Ovary (tissue), 9 donors: ENCODE data around the gene IRX4. TPM values are rescaled to one million over a fixed set of nuclear protein-coding genes. Genes with fewer than 3 reads are reported as not detected.

Experiments used
- DNase-seq, 5 donors: peaks; one replicate each; pipeline ENCODE4 v3.0.0-alpha.2; 2019 to 2020
- H3K27ac ChIP-seq, 2 donors: fragments of 200-600 bp; one replicate each; pipeline versions ENCODE4 v1.5.1 to v1.8.0; 2019 to 2022
- H3K27me3 ChIP-seq: fragments of 200-600 bp; one replicate; pipeline ENCODE4 v1.8.0; 2022
- H3K36me3 ChIP-seq: fragments of 200-600 bp; sonication (generic); one replicate; pipeline ENCODE4 v1.5.1; 2019
- H3K4me1 ChIP-seq: one replicate; pipeline ENCODE4 v1.8.1; 2013; ENCODE audit warnings: mild to moderate bottlenecking, moderate library complexity; ENCODE audit not compliant: insufficient read depth
- H3K4me3 ChIP-seq: fragments of 200-600 bp; sonication (generic); one replicate; pipeline ENCODE4 v1.5.1; 2017
- H3K9me3 ChIP-seq, 2 donors: fragments of 200-600 bp in 1 of 2; sonication (generic) in 1 of 2; one replicate each; pipeline versions ENCODE4 v1.5.1 to v1.8.1; 2013 to 2019; ENCODE audit warnings: mild to moderate bottlenecking in 1 of 2, moderate library complexity in 1 of 2
- CTCF ChIP-seq, 3 donors: fragments of 450-650 bp in 2 of 3; fragments of 200-600 bp in 1 of 3; IDR thresholded peaks; one replicate each; pipeline versions ENCODE4 v1.5.1 to v1.8.0; 2016 to 2022; ENCODE audit warnings: antibody characterized with exemption in 3 of 3, mild to moderate bottlenecking in 1 of 3
- EP300 ChIP-seq: sonication (generic); formaldehyde crosslinking; IDR thresholded peaks from one replicate; pipeline ENCODE4 v1.6.1; 2017; ENCODE audit warnings: antibody characterized with exemption
- POLR2A ChIP-seq: fragments of 450-650 bp; IDR thresholded peaks from one replicate; pipeline ENCODE4 v1.6.1; 2017; ENCODE audit warnings: antibody characterized with exemption, mild to moderate bottlenecking, moderate library complexity
- WGBS, 3 donors: extraction: QIAGEN DNeasy Blood & Tissue Kit in 1 of 3; methylation state at CpG; one replicate each; pipeline versions ENCODE4 v1.1.5 to v1.1.7; 2013 to 2017; 5-methylcytosine and 5-hydroxymethylcytosine counted together
- intact Hi-C, 4 donors: fragments of 100-400 bp; cut with DNase I; formaldehyde crosslinking; loops; one replicate each; pipeline versions ENCODE4 v1.11.0 to v1.15.1; 2022 to 2023
- polyA plus RNA-seq, 2 donors: library from polyadenylated mRNA; stranded (reverse); fragments of 200-250 nt in 1 of 2; fragments of 350-450 nt in 1 of 2; fragmentation: Illumina TruSeq in 1 of 2; extraction: RNeasy Lipid Tissue Mini Kit (QIAGEN cat#74804) in 1 of 2; gene quantifications; one replicate each; pipeline ENCODE4 v1.2.3, GENCODE V29; 2013 to 2014
- total RNA-seq, 7 donors: library from RNA; depleted of rRNA in 2 of 7; stranded (reverse); fragments of >200 nt in 2 of 7; fragmentation: NEBNext Ultra II Directional in 3 of 7; extraction: Animal tissue kit (Norgen Biotek cat#: 25700) in 3 of 7; gene quantifications; one replicate each; pipeline versions ENCODE4 v1.1.0 to v1.2.4, GENCODE V29; 2016 to 2023
- donor health status: DM: no; HTN: no; CAD: no; lungs with moderate emphysema.
- donor health status: DM: no; HTN: no; CAD: no.
- donor health status: Bipolar disorder and iron deficiency.
- donor health status: DM: yes; HTN: yes; CAD: no.
- donor health status: DM: no; HTN: no; CAD: no.
- donor health status: DM: yes; HTN: yes; CAD: no.

IRX4 gene
- total and polyA plus RNA-seq, 9 donors = 0.23 TPM; not detected in 8

DNA sequence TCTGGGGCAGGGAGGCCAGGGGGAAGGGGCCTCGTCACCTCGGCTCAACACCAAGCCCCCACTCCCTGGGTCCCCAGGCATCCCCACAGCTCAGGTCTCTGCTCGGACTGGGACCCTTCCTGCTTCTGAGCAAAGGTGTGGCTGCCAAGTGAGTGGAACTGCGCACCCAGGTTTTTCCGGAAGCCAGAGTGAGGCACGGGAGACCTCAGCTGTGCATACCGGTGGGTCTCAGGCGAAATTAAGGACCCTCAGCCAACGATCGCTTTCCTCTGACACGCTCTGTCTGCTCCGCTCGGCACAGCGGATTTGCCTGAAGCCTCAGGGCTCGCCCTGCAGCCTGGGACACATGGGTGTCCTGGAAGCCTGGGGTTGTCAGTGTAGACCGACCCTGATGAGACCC, 41.0 kb upstream of the IRX4 start:
- TF ChIP-seq EP300 (no peak), CTCF (IDR thresholded peaks at IDR 0.05) (no peak), POLR2A (no peak)
- Histone ChIP-seq H3K27ac (no peak overlapping the region), H3K4me1 (no peaks in the 10 kb centered on the region), H3K27me3 (no peaks in the 10 kb centered on the region), H3K36me3 (no peaks in the 10 kb centered on the region), H3K4me3 (no peak overlapping the region), H3K9me3 (no peaks in the 10 kb centered on the region)
- DNase-seq = no peak
- WGBS, 3 donors = 73 to 80% (median 79%) methylated on average over 16 of the region's 16 CpGs
- intact Hi-C loops = no loop called here

DNA sequence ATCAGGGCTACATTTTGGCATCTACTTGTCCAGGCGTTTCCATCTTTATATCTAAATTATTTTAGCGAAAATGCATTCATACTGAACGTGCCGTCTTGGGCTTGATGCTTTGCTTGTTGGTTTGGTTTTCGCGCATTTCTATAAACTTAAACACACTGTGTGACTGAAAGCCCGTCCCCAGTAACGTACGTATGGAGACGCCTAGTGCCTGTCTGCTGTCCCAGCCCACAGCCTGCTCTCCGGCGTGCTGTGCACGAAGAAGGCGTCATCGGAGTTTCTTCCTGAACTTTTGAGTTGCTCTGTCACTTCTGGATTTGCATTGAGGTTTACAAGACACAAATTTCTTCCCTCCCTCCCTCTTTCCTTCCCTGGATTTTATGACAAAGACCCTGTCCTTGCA, 40.6 kb upstream of the IRX4 start:
- no peak overlapping the region for H3K27ac ChIP-seq
- no peaks in the 10 kb centered on the region for H3K36me3 ChIP-seq
- no peak for DNase-seq
- no peaks in the 10 kb centered on the region for H3K4me1 ChIP-seq
- intact Hi-C loops = no loop called here
- no peak for TF ChIP-seq CTCF (IDR thresholded peaks at IDR 0.05)
- no peak for TF ChIP-seq EP300
- TF ChIP-seq POLR2A = no peak
- no peaks in the 10 kb centered on the region for H3K9me3 ChIP-seq
- no peaks in the 10 kb centered on the region for H3K27me3 ChIP-seq
- 85 to 89% (median 89%) methylated on average over 15 of the region's 15 CpGs for WGBS, 3 donors
- H3K4me3 ChIP-seq = no peak overlapping the region

- intact Hi-C loops = no loop called here
- H3K4me3 ChIP-seq = no peak overlapping the region
- H3K27ac ChIP-seq = no peak overlapping the region
- TF ChIP-seq CTCF (IDR thresholded peaks at IDR 0.05) (no peak), EP300 (no peak), POLR2A (no peak)
- H3K27me3 ChIP-seq = no peaks in the 10 kb centered on the region
- H3K9me3 ChIP-seq = no peaks in the 10 kb centered on the region
- DNase-seq = no peak
- no peaks in the 10 kb centered on the region for H3K4me1 ChIP-seq
- H3K36me3 ChIP-seq = no peaks in the 10 kb centered on the region
- WGBS, 3 donors = 84 to 88% (median 84%) methylated on average over 19 of the region's 19 CpGs
Observed at GRCh38 chr5:1921711-1922110, 39.0 kb upstream of the IRX4 start.

DNA sequence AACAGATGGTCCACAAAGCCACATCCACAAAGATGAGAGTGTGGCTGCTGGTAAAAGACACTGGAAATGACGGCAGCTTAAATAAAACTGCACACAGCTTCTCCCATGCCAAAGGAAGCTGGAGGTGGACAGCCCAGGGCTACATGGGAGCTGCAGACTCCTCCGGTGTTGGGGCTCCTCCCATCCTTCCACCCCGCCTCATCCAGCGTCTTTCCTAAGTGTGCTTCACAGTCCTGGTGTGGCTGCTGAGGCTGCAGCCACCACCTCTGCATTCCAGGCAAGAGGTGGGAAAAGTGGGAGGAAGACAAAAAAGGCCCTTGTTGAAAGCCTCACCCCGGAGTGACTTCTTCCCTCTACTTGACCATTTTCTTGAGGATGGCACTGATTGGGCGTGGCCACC, 37.0 kb upstream of the IRX4 start:
- Histone ChIP-seq H3K36me3 (no peaks in the 10 kb centered on the region), H3K4me3 (no peak overlapping the region), H3K27ac (no peak overlapping the region), H3K4me1 (no peaks in the 10 kb centered on the region), H3K9me3 (no peaks in the 10 kb centered on the region), H3K27me3 (no peaks in the 10 kb centered on the region)
- TF ChIP-seq POLR2A = no peak
- TF ChIP-seq CTCF (IDR thresholded peaks at IDR 0.05) = no peak
- TF ChIP-seq EP300 = no peak
- 75 to 86% (median 82%) methylated on average over 6 of the region's 6 CpGs for WGBS, 3 donors
- no peak for DNase-seq
- intact Hi-C loops = no loop called here

GRCh38 chr5:1919209-1919566, 36.5 kb upstream of the IRX4 start:
- Histone ChIP-seq H3K36me3 (no peaks in the 10 kb centered on the region), H3K27ac (no peak overlapping the region), H3K4me1 (no peaks in the 10 kb centered on the region), H3K27me3 (no peaks in the 10 kb centered on the region), H3K4me3 (no peak overlapping the region), H3K9me3 (no peaks in the 10 kb centered on the region)
- intact Hi-C loops = no loop called here
- DNase-seq = no peak
- WGBS, 3 donors = 78 to 84% (median 79%) methylated on average over 9 of the region's 9 CpGs
- TF ChIP-seq POLR2A (no peak), CTCF (IDR thresholded peaks at IDR 0.05) (no peak), EP300 (no peak)
